Measurements from ENCODE around the gene OCLN.
"Not testable (repeated sequence)": the region's sequence is repeated elsewhere in the genome, so short reads cannot be mapped to it uniquely, and the experiment has no call there.

OCLN gene

GRCh38 chr5:69560587-69561431 lies 68.2 kb downstream of the OCLN start:
- not testable (repeated sequence) for H2AFZ ChIP-seq (ENCODE audit: low read length, unreplicated experiment); H3K27me3 ChIP-seq (ENCODE audit: insufficient read depth, low read length); H3K79me2 ChIP-seq (ENCODE audit: control insufficient read depth, insufficient read depth, low read length, unreplicated experiment); H3K4me1 ChIP-seq (ENCODE audit: control insufficient read depth, insufficient read depth, low read length, unreplicated experiment); H3K27ac ChIP-seq (ENCODE audit: low read depth, low read length); H3K36me3 ChIP-seq (ENCODE audit: insufficient read depth, low read length)
- H3K4me3 ChIP-seq (ENCODE audit: low read depth, low read length), result peak overlapping the region; percentile 70

- H3K27me3 ChIP-seq (ENCODE audit: insufficient read depth, low read length); H2AFZ ChIP-seq (ENCODE audit: low read length, unreplicated experiment); H3K4me1 ChIP-seq (ENCODE audit: control insufficient read depth, insufficient read depth, low read length, unreplicated experiment); H3K36me3 ChIP-seq (ENCODE audit: insufficient read depth, low read length); H3K79me2 ChIP-seq (ENCODE audit: control insufficient read depth, insufficient read depth, low read length, unreplicated experiment); H3K4me3 ChIP-seq (ENCODE audit: low read depth, low read length); H3K27ac ChIP-seq (ENCODE audit: low read depth, low read length): not testable (repeated sequence)
These were observed 73.6 kb downstream of the OCLN start for GRCh38 chr5:69566172-69566571.

- H2AFZ ChIP-seq (ENCODE audit: low read length, unreplicated experiment); H3K36me3 ChIP-seq (ENCODE audit: insufficient read depth, low read length); H3K27ac ChIP-seq (ENCODE audit: low read depth, low read length); H3K79me2 ChIP-seq (ENCODE audit: control insufficient read depth, insufficient read depth, low read length, unreplicated experiment); H3K4me3 ChIP-seq (ENCODE audit: low read depth, low read length); H3K27me3 ChIP-seq (ENCODE audit: insufficient read depth, low read length); H3K4me1 ChIP-seq (ENCODE audit: control insufficient read depth, insufficient read depth, low read length, unreplicated experiment): not testable (repeated sequence)
These were observed 75.5 kb downstream of the OCLN start for GRCh38 chr5:69568072-69568471.

- H3K4me1 ChIP-seq (ENCODE audit: control insufficient read depth, insufficient read depth, low read length, unreplicated experiment); H3K27me3 ChIP-seq (ENCODE audit: insufficient read depth, low read length); H3K27ac ChIP-seq (ENCODE audit: low read depth, low read length); H3K36me3 ChIP-seq (ENCODE audit: insufficient read depth, low read length); H2AFZ ChIP-seq (ENCODE audit: low read length, unreplicated experiment); H3K4me3 ChIP-seq (ENCODE audit: low read depth, low read length); H3K79me2 ChIP-seq (ENCODE audit: control insufficient read depth, insufficient read depth, low read length, unreplicated experiment): not testable (repeated sequence)
These were observed 90.8 kb downstream of the OCLN start for GRCh38 chr5:69583356-69583755.

GRCh38 chr5:69596114-69596840 lies 103.7 kb downstream of the OCLN start:
- not testable (repeated sequence) for H3K4me3 ChIP-seq (ENCODE audit: low read depth, low read length); H3K27me3 ChIP-seq (ENCODE audit: insufficient read depth, low read length); H3K4me1 ChIP-seq (ENCODE audit: control insufficient read depth, insufficient read depth, low read length, unreplicated experiment); H3K27ac ChIP-seq (ENCODE audit: low read depth, low read length); H3K79me2 ChIP-seq (ENCODE audit: control insufficient read depth, insufficient read depth, low read length, unreplicated experiment); H2AFZ ChIP-seq (ENCODE audit: low read length, unreplicated experiment); H3K36me3 ChIP-seq (ENCODE audit: insufficient read depth, low read length)

- H3K79me2 ChIP-seq (ENCODE audit: control insufficient read depth, insufficient read depth, low read length, unreplicated experiment); H3K27me3 ChIP-seq (ENCODE audit: insufficient read depth, low read length); H3K36me3 ChIP-seq (ENCODE audit: insufficient read depth, low read length); H3K27ac ChIP-seq (ENCODE audit: low read depth, low read length); H3K4me1 ChIP-seq (ENCODE audit: control insufficient read depth, insufficient read depth, low read length, unreplicated experiment); H3K4me3 ChIP-seq (ENCODE audit: low read depth, low read length); H2AFZ ChIP-seq (ENCODE audit: low read length, unreplicated experiment): not testable (repeated sequence)
These were observed 109.4 kb downstream of the OCLN start for GRCh38 chr5:69601947-69602346.

GRCh38 chr5:69606839-69607238 lies 114.2 kb downstream of the OCLN start:
- not testable (repeated sequence) for H3K27me3 ChIP-seq (ENCODE audit: insufficient read depth, low read length); H2AFZ ChIP-seq (ENCODE audit: low read length, unreplicated experiment); H3K4me1 ChIP-seq (ENCODE audit: control insufficient read depth, insufficient read depth, low read length, unreplicated experiment); H3K36me3 ChIP-seq (ENCODE audit: insufficient read depth, low read length); H3K79me2 ChIP-seq (ENCODE audit: control insufficient read depth, insufficient read depth, low read length, unreplicated experiment); H3K27ac ChIP-seq (ENCODE audit: low read depth, low read length); H3K4me3 ChIP-seq (ENCODE audit: low read depth, low read length)

All from ACC112 (cell line).